K562 (cell line): ENCODE data around the gene AGPAT4. TPM values are rescaled to one million over a fixed set of nuclear protein-coding genes. Genes with fewer than 3 reads are reported as not detected.

Source experiments
- ATAC-seq: fragments of 200-7000 bp; cut with Tn5 transposase; 3 replicates; pipeline ENCODE4 v1.9.1; 2020; ENCODE audit warnings: moderate library complexity
- BruUV-seq: library from RNA; stranded (reverse); fragments of 400-500 nt; replicated peaks from 2 replicates; lab custom pipeline; 2021; lab: Mats Ljungman, UMichigan
- CTCF ChIA-PET: fragments of 300-600 bp; formaldehyde crosslinking; extraction: SDS; loops from one replicate; lab custom pipeline; 2021; ENCODE audit warnings: low intra/inter-chr PET ratio; lab: Yijun Ruan, JAX
- POLR2A ChIA-PET: fragments of 300-600, 350-650 bp; sonication (Branson Sonifier 250); formaldehyde crosslinking; extraction: SDS; loops from one replicate; lab custom pipeline; 2021; ENCODE audit warnings: antibody characterized with exemption, inconsistent platforms; lab: Yijun Ruan, JAX
- DNase-seq, 4 experiments: peaks; one replicate each; pipeline versions ENCODE4 v3.0.0 to v3.0.0-alpha.2; 2011 to 2018; ENCODE audit warnings: low spot score in 3 of 4, mixed read lengths in 3 of 4; ENCODE audit errors: extremely low read depth in 1 of 4
- FAIRE-seq: peaks from 2 replicates; lab custom pipeline; 2011; peaks lifted over from hg19 to GRCh38; lab: Jason Lieb, UNC
- H2AFZ ChIP-seq: 2 replicates; pipeline ENCODE4 v1.6.0; 2011; ENCODE audit warnings: low read depth, low read length, control low read depth, inconsistent platforms
- H3K27ac ChIP-seq: fragments of 200-600 bp; 3 replicates; pipeline ENCODE4 v1.8.0; 2011; ENCODE audit warnings: low read depth, mild to moderate bottlenecking, control low read depth, inconsistent platforms, low read length, moderate library complexity, mixed read lengths; ENCODE audit errors: extremely low read depth
- H3K27me3 ChIP-seq, 2 experiments: fragments of 300-600 bp in 1 of 2; 2 replicates in 1 of 2; 3 replicates in 1 of 2; pipeline versions ENCODE4 v1.6.0 to v1.8.0; 2011; ENCODE audit warnings: inconsistent platforms in 2 of 2, low read length in 2 of 2, mild to moderate bottlenecking in 1 of 2, mixed read lengths in 1 of 2, moderate library complexity in 1 of 2; ENCODE audit not compliant: control insufficient read depth in 2 of 2, insufficient read depth in 2 of 2
- H3K36me3 ChIP-seq: fragments of 300-600 bp; 3 replicates; pipeline ENCODE4 v1.8.0; 2011; ENCODE audit warnings: mild to moderate bottlenecking, low read length, inconsistent platforms; ENCODE audit not compliant: control insufficient read depth, insufficient read depth
- H3K4me1 ChIP-seq, 2 experiments: fragments of 200-600 bp in 1 of 2; replicated peaks in 1 of 2; 2 replicates in 1 of 2; 3 replicates in 1 of 2; pipeline versions ENCODE4 v1.5.1 to v1.8.0; 2011; ENCODE audit warnings: inconsistent platforms in 2 of 2, low read length in 2 of 2, mild to moderate bottlenecking in 1 of 2, mixed read lengths in 1 of 2, moderate library complexity in 1 of 2; ENCODE audit not compliant: control insufficient read depth in 2 of 2, insufficient read depth in 2 of 2
- H3K4me2 ChIP-seq: 2 replicates; pipeline ENCODE4 v1.6.1; 2011; ENCODE audit warnings: low read length, control low read depth, inconsistent platforms, mixed read lengths; ENCODE audit not compliant: insufficient read depth
- H3K4me3 ChIP-seq: fragments of 200-600 bp; sonication (generic), shearing (Covaris generic); 2 replicates; pipeline ENCODE4 v1.5.1; 2016; ENCODE audit warnings: control low read depth, inconsistent platforms
- H3K79me2 ChIP-seq: fragments of 200-600 bp; 3 replicates; pipeline ENCODE4 v1.8.0; 2011; ENCODE audit warnings: low read length, inconsistent platforms; ENCODE audit not compliant: control insufficient read depth, insufficient read depth
- H3K9ac ChIP-seq, 2 experiments: 2 replicates each; pipeline versions ENCODE4 v1.6.0 to v1.6.1; 2011; ENCODE audit warnings: low read depth in 2 of 2, low read length in 2 of 2, control low read depth in 1 of 2, inconsistent platforms in 1 of 2, mild to moderate bottlenecking in 1 of 2, mixed read lengths in 1 of 2; ENCODE audit not compliant: insufficient read depth in 1 of 2
- H3K9me1 ChIP-seq: one replicate; pipeline ENCODE4 v1.6.0; 2011; ENCODE audit warnings: inconsistent platforms, mild to moderate bottlenecking, low read length, moderate library complexity; ENCODE audit not compliant: control insufficient read depth, insufficient read depth
- H3K9me3 ChIP-seq: replicated peaks from 2 replicates; pipeline ENCODE4 v1.5.1; 2011; ENCODE audit warnings: low read depth, low read length, inconsistent platforms; ENCODE audit not compliant: control insufficient read depth, insufficient read depth
- H4K20me1 ChIP-seq: replicated peaks from 2 replicates; pipeline ENCODE4 v1.6.1; 2011; ENCODE audit warnings: low read length, inconsistent platforms, mixed read lengths; ENCODE audit not compliant: control insufficient read depth, insufficient read depth
- CEBPB ChIP-seq: fragments of 450-650 bp; IDR thresholded peaks from 2 replicates; pipeline ENCODE4 v1.6.1; 2016; ENCODE audit warnings: missing genetic modification characterization, missing compliant biosample characterization
- CEBPG ChIP-seq, 3 experiments: fragments of 200-800 bp in 1 of 3; sonication (Bioruptor generic) in 1 of 3; sonication (generic) in 1 of 3; formaldehyde crosslinking in 1 of 3; IDR thresholded peaks in 2 of 3; conservative IDR thresholded peaks in 1 of 3; 2 replicates each; pipeline versions ENCODE4 v1.6.1 to v1.8.0; 2016 to 2022; ENCODE audit warnings: missing compliant biosample characterization in 2 of 3, missing genetic modification characterization in 2 of 3, mild to moderate bottlenecking in 1 of 3, missing genetic modification reagents in 1 of 3
- FOS ChIP-seq: IDR thresholded peaks from 3 replicates; pipeline ENCODE4 v1.6.1; 2011; ENCODE audit not compliant: insufficient read length; ENCODE audit errors: extremely low read depth
- NCOA6 ChIP-seq: fragments of 450-650 bp; IDR thresholded peaks from 2 replicates; pipeline ENCODE4 v1.6.1; 2017; ENCODE audit warnings: mild to moderate bottlenecking
- TEAD1 ChIP-seq, 2 experiments: fragments of 450-650 bp in 1 of 2; sonication (generic) in 1 of 2; formaldehyde crosslinking; IDR thresholded peaks; 2 replicates each; pipeline versions ENCODE4 v1.4.0 to v1.8.0; 2020 to 2022; ENCODE audit warnings: mild to moderate bottlenecking in 2 of 2, missing genetic modification reagents in 1 of 2
- ZSCAN29 ChIP-seq: fragments of 450-650 bp; IDR thresholded peaks from 2 replicates; pipeline ENCODE4 v1.6.1; 2017
- WGBS: fragments of 100-300 bp; shearing (Covaris generic); methylation state at CpG from one replicate; pipeline ENCODE4 v1.1.6; 2016; ENCODE audit warnings: low coverage, mixed read lengths; ENCODE audit not compliant: insufficient coverage; ENCODE audit errors: missing lambda C conversion rate; 5-methylcytosine and 5-hydroxymethylcytosine counted together
- in situ Hi-C: fragments of 300-500 bp; cut with MboI; formaldehyde crosslinking; loops from 4 replicates; pipeline ENCODE4 v1.15.0; 2018; ENCODE audit warnings: inconsistent platforms, mixed read lengths
- intact Hi-C: fragments of 100-400 bp; cut with micrococcal nuclease; formaldehyde crosslinking; loops from 2 replicates; pipeline ENCODE4 v1.14.2; 2022
- polyA plus RNA-seq, 8 experiments: library from polyadenylated mRNA; depleted of rRNA in 4 of 8; stranded (reverse) in 5 of 8; unstranded in 3 of 8; fragments of >200 nt; fragmentation: Nextera tagmentation in 2 of 8; fragmentation: Illumina TruSeq in 1 of 8; extraction: Ambion mirVana in 2 of 8; extraction: Trizol in 1 of 8; gene quantifications; 2 replicates each; pipeline versions ENCODE4 v1.2.1 to v1.2.3, GENCODE V29; 2011 to 2014; ENCODE audit warnings: inconsistent platforms in 1 of 8, missing spikeins in 1 of 8
- total RNA-seq, 7 experiments: library from RNA; depleted of rRNA in 6 of 7; stranded (reverse); fragments of >200 nt in 6 of 7; fragmentation: Illumina TruSeq in 2 of 7; extraction: Trizol in 2 of 7; gene quantifications; 2 replicates each; pipeline versions ENCODE4 v1.2.1 to v1.2.3, GENCODE V29; 2011 to 2021; ENCODE audit warnings: low replicate concordance in 1 of 7

The AGPAT4 gene
- total and polyA plus RNA-seq, 9 of the 15 experiments (the other 6 are each of a cell fraction or from before 2014, with no cell fraction given) = 2.2 to 15.0 (median 5.7) TPM

DNA sequence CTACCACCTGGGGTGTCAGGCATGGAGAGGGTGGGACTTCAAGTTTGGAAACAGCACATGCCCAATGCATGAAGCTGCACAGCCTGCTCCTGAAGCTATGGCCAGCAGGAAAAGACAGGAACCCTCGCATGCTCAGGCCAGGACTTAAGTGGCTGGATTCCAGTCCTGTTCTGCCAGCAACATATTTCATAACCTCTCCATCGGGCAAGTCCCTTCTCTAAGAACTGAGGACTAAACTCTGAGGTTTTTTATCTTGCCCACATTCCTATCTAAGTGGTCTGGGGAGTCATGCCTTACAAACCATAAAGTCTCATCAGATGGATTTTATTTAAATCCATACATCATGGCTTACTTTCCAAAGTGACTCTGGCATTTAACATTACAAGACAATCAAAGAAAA lies 27.5 kb upstream of the AGPAT4 start:
- H4K20me1 ChIP-seq = no peaks in the 10 kb centered on the region
- no peak overlapping the region for H3K27ac ChIP-seq
- 25% methylated on average over 2 of the region's 2 CpGs for WGBS
- intact Hi-C loops = no loop called here
- in situ Hi-C loops = no loop called here
- no peaks in the 10 kb centered on the region for H3K9me3 ChIP-seq
- H3K9ac ChIP-seq = 0 out of 4 replicates have a peak overlapping the region, but pooled peaks of 1 of the 2 experiments have one; percentile 1
- POLR2A ChIA-PET = interaction anchor here (0.7 kb wide), 1 partner anchor 249 kb away, joined by 5 read pairs; no protein-coding TSS in a partner anchor
- DNase-seq = no peak
- peak; percentile 21; the same call in 2 of the 3 replicates for ATAC-seq
- no peaks in the 10 kb centered on the region; the same call in 2 of the 3 replicates for H3K79me2 ChIP-seq
- no peaks in the 10 kb centered on the region for H3K36me3 ChIP-seq
- H3K9me1 ChIP-seq = no peaks in the 10 kb centered on the region
- no peaks in the 10 kb centered on the region for H3K27me3 ChIP-seq
- H3K4me1 ChIP-seq = peaks cover 2 to 10% of the 10 kb centered on the region in 2 experiments; a peak in 3 of 5 replicates
- no peak overlapping the region for H2AFZ ChIP-seq
- peak; percentile 35 for FAIRE-seq
- no peak overlapping the region for H3K4me2 ChIP-seq
- BruUV-seq = no TSS peak
- no peak for TF ChIP-seq ZSCAN29
- no peak for TF ChIP-seq CEBPG (CRISPR knock-in tag; IDR thresholded peaks at IDR 0.05)
- TF ChIP-seq CEBPG (tag; conservative IDR thresholded peaks at IDR 0.05 in 1 of 2, IDR thresholded peaks at IDR 0.05 in 1 of 2) = 0 out of 4 replicates have a peak, but pooled peaks of 1 of the 2 experiments have one; percentile 8
- TF ChIP-seq TEAD1 (CRISPR knock-in tag; IDR thresholded peaks at IDR 0.05) = peak in 1 of 2 experiments; percentile 62; a peak in 1 of 4 replicates
- CTCF ChIA-PET = no interaction called here
- H3K4me3 ChIP-seq = no peak overlapping the region

DNA sequence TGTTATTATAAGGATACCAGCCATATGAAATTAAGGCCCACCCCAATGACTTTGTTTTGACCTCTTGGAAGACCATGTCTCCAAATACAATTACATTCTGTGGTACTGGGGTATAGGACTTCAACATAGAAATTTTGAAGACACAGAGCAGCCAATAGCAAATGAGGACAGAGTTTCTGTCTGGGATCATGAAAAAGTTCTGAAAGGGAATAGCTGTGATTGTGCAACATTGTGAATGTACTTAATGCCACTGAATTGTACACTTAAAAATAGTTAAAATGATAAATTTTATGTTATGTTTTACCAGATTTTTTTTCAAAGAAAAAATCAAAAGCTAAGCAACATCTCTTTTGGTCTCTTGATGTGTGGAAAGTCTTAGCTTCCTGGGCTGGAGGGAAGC lies 27.0 kb upstream of the AGPAT4 start:
- FAIRE-seq (no peak), DNase-seq (no peak), ATAC-seq (no peak)
- Histone ChIP-seq H2AFZ (no peak overlapping the region), H3K4me2 (no peak overlapping the region), H3K27ac (no peak overlapping the region), H3K36me3 (no peaks in the 10 kb centered on the region), H3K27me3 (no peaks in the 10 kb centered on the region), H3K79me2 (no peaks in the 10 kb centered on the region; the same call in 2 of the 3 replicates), H3K4me1 (peaks cover 2 to 10% of the 10 kb centered on the region in 2 experiments; a peak in 3 of 5 replicates), H4K20me1 (no peaks in the 10 kb centered on the region), H3K9ac (no peak overlapping the region), H3K4me3 (no peak overlapping the region), H3K9me1 (no peaks in the 10 kb centered on the region), H3K9me3 (no peaks in the 10 kb centered on the region)
- in situ Hi-C loops (no loop called here), intact Hi-C loops (no loop called here)
- TF ChIP-seq CEBPB (peak; percentile 79), FOS (no peak), NCOA6 (no peak), CEBPG (CRISPR knock-in tag; IDR thresholded peaks at IDR 0.05) (no peak), CEBPG (tag; conservative IDR thresholded peaks at IDR 0.05 in 1 of 2, IDR thresholded peaks at IDR 0.05 in 1 of 2) (peak; percentile 54 to 77)
- BruUV-seq = no TSS peak
- POLR2A ChIA-PET = interaction anchor here (0.7 kb wide), 1 partner anchor 248 kb away, joined by 5 read pairs; no protein-coding TSS in a partner anchor
- CTCF ChIA-PET = no interaction called here
